OCI-LY7 (cell line): ENCODE data around the gene ZNF445.

Source experiments
- EZH2phosphoT487 ChIP-seq: fragments of 200-600 bp; sonication (generic); IDR thresholded peaks from 2 replicates; pipeline ENCODE4 v1.6.1; 2018; ENCODE audit warnings: low read depth, borderline replicate concordance, mild to moderate bottlenecking, mixed run types, antibody characterized with exemption, low read length, moderate library complexity, mixed read lengths
- TF ChIP-seq, protein P1 (sequence below): fragments of 200-600 bp; sonication (generic); conservative IDR thresholded peaks from 2 replicates; pipeline ENCODE4 v1.5.1; 2014; ENCODE audit warnings: mild to moderate bottlenecking, antibody characterized with exemption, low read length, moderate library complexity, mixed read lengths

DNA sequence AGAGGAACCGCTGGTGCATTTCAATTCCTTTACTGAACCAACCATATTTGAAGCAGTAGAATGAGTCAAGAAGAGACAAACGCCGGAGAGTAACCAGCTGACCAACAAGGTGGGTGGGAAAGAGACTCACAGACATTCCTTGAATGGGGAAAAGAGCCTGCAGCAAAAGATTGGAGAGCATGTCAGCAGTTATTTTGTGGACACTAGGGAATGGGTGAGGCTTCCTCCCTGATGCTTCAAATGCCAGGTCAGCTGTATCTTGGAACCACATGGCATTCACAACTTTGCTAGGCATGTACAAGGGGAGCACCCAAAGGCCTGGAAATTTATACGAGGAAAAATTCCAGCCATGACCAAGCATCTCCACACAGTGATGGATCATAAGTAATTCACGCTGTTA is 47.6 kb upstream of the ZNF445 start:
- TF ChIP-seq, protein P1, sequence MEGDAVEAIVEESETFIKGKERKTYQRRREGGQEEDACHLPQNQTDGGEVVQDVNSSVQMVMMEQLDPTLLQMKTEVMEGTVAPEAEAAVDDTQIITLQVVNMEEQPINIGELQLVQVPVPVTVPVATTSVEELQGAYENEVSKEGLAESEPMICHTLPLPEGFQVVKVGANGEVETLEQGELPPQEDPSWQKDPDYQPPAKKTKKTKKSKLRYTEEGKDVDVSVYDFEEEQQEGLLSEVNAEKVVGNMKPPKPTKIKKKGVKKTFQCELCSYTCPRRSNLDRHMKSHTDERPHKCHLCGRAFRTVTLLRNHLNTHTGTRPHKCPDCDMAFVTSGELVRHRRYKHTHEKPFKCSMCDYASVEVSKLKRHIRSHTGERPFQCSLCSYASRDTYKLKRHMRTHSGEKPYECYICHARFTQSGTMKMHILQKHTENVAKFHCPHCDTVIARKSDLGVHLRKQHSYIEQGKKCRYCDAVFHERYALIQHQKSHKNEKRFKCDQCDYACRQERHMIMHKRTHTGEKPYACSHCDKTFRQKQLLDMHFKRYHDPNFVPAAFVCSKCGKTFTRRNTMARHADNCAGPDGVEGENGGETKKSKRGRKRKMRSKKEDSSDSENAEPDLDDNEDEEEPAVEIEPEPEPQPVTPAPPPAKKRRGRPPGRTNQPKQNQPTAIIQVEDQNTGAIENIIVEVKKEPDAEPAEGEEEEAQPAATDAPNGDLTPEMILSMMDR, result no peak
- TF ChIP-seq EZH2phosphoT487, result no peak
